NCI-H2029 (cell line): ENCODE measurements around the gene CCR9.

Source experiments
- DNase-seq: peaks from one replicate; lab custom pipeline; 2025; lab: John Stamatoyannopoulos, UW

CCR9 gene

DNA sequence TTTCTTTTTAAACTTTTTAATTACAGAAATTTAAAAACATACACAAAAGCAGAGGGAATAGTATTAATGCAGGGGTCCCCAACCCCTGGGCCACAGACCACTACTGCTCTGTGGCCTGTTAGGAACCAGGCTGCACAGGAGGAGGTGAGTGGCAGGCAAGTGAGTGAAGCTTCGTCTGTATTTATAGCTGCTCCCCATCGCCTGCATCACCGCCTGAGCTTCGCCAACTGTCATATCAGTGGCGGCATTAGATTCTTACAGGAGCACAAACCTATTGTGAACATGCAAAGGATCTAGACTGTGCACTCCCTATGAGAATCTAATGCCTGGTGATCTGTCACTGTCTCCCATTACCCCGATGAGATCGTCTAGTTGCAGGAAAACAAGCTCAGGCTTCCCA is 22.4 kb downstream of the CCR9 start:
- no peak for DNase-seq

GRCh38 chr3:45909542-45909941 is 23.2 kb downstream of the CCR9 start:
- DNase-seq, result no peak

DNA sequence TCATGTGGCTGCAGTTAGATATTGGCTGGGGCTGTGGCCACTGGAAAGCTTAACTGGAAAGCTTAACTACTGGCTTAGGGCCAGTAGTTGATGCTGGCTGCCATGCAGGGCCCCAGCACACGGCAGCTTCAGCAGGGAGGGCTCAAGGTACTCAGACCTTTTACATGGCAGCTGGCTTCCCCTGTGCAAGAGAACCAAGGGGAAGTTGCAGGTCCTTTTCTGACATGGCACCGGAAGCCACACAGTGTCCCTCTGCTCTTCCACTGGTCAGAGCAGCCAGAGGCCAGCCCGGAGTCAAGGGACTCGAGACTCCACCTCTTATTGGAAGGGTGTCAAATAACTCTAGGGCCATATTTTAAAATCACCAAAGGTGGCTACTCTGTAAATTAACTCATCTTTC is 24.5 kb downstream of the CCR9 start:
- DNase-seq, result no peak

DNA sequence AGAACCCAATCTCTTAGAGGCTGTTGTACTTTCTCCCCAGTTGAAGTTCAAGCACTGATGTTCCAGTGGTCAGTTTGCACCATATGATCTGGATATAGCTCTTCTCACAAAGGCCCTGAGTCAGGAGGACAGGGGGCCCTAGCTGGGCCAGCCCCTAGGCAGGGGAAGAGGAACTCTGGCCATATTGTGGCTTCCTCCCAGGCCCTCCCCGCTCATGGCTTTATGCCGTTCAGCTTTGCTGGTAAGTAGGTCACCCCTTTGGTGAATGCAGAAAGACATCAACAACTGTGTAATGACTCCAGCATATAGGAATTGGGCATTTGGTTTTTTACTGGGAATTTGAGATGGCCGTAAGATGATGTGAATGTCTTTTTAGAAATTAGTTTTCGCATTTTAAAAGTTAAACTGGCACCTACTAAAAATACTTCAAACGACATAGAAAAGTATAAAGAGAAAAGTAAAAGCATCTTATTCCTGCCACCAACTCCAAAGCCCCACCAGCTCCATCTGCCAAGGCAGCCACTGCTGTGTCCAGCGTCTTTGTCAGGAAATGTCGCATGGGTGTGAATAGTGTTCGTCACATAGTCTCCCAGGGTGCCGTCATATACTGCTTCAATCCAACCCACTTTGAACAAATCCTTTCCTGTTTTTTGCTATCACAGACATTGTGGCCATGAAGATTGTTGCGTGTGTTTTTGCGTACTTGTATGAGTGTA is 25.3 kb downstream of the CCR9 start:
- no peak for DNase-seq

DNA sequence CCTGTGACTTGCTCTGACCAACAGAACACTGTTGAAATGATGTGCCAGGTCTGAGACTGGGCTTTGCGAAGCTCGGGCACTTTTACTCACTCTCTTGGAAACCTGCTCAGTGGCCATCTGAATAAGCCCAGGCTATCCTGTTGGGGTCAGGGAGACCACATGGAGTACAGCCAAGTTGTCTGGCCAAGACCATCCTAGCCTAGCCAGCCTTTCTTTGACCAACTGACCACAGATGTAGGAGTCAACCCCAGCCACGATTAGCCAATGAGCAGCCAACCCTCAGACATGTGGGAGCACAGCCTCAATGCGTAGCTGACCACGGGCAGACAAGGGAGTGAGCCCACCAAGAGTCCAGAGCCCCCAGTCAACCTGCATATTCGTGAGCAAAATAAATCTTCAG is 26.1 kb downstream of the CCR9 start:
- no peak for DNase-seq

DNA sequence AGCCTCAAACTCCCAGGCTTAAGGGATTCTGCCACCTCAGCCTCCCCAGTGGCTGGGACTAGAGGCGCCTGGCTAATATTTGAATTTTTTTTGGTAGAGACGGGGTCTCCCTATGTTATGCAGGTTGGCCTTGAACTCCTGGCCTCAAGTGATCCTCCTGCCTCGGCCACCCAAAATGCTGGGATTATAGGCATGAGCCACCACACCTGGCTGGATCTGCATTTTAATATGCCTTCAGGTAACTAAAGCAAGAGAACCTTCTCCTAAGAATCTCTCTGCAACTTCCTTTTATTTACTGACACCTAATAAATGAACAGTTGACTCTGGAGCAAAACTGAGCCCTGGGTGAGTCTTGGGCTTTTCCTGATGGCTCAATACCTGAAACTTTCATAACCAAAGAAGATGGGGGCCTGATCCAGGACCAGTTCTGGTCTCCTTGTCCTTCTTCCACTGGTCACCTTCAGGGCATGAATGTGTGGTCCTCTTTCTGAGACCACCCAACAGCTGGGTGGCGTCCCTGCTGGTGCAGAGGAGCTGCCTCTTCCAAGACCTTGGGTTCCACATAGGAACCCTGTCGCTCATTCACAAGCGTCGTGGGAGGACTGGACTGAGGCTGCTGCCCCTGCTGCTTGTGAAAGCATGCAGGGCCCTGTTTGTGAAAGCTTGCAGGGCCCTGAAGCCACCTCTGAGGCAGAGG is 28.2 kb downstream of the CCR9 start:
- no peak for DNase-seq

- DNase-seq, result no peak
Measured at GRCh38 chr3:45915059-45915439, 28.7 kb downstream of the CCR9 start.

DNA sequence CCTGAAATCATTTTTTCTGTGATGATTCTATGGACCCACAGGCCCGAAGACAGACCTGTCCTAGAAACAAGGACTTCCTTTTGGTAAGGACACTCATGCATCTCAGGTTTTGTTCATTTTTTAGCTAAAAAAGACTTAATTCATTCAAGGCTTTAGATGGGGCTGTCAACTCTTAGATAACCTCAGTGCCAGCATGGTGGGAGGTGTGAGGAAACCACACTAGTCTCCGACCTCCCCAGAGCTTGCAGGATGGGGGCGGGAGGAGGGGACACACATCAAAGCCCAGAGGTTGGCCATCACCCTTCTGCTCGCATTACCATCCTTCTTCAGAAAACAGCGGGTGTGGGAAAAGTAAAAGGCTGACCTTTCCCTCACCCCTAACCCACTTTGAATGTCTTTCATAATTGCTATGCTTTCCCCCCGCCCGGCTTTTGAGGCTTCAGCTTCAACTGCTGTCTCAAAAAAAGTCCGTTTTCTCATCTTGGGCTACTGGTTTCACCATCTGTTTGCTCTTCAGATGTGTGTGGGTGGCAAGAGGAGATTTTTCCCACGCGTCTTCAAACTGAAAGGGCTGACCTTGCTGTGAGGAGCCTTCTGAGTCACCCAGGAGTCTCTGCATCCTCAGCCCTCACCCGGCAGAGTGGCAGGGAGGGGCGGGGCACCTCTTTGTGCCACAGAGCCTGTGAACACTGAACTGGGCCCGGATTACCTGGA is 29.3 kb downstream of the CCR9 start:
- DNase-seq, result no peak

- DNase-seq, result no peak
Measured at GRCh38 chr3:45917146-45917898, 31.0 kb downstream of the CCR9 start.

DNA sequence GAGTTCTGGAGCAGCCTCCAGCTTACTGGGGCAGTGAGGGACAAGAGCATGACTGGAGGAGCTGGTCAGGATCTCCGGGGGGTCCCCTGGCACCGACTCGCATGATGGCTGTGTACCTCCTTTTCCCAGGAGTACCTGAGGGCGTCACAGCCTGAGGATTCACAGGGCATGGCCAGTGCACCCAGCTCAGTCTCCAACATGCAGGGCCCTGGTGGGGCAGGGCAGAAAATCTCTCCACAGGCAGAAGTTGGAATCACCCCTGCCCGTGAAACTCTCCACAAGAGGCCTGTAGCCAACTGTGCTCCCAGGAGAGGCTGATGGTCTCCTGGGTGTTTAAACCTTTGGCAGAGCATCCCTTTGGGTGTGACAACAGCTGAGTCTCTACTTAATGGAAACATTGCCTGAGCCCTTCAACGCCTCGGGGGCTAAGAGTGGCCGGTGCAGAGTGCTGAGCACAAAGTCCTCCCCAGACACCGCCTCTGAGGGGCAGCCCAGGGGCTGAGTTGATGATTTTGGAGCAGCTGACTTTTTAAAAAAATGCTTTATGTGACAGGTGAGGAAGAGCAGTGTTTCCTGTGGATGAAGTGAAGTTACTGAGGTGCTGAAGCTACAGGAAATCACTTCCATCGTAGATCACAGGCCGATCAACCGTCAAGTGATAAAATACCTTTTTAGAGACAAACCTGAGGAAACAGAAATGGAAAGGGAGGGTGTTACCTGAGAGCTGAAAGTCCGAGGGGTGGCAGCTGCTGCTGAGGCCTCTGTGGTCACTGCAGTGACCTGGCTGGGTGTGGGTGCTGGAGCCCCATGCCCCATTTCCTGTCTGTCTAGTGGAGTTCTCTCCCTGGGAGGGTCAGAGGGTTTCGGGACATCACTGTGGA is 35.1 kb downstream of the CCR9 start:
- DNase-seq, result no peak

DNA sequence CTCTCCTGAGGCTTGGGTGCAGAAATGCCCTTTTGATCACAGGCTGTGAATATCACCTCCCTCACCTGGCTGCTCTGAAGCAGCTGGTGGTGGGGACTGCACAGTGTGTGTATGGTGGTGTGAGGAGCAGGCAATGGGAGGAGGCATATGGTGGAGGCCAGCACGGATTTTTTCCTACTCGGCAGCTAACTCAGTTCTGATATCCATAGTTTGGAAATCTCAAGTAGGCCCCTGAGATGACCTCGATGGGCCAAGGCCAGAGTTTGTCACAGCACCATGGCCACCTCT is 35.6 kb downstream of the CCR9 start:
- DNase-seq, result no peak

- DNase-seq, result no peak
Measured at GRCh38 chr3:45922950-45923590, 36.7 kb downstream of the CCR9 start.

DNA sequence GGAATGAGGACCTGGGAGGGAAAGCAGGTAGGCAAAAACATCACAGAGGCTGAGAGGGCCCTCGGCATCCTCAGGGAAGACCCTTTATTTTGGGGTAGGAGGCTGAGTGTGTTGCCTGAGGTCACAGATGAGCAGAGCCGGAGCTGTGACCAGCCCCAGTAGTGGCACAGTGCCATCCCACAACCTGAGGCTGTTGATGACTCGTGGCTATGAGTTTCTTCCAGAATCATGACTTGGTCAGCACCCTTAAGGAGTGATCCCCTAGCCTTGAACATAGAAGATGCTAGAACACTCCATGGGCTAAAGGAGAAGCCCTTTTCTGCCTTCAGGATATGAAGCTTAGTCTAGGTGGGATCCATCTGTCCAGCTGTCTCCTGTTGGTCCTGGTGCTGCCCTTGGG is 37.4 kb downstream of the CCR9 start:
- no peak for DNase-seq

DNA sequence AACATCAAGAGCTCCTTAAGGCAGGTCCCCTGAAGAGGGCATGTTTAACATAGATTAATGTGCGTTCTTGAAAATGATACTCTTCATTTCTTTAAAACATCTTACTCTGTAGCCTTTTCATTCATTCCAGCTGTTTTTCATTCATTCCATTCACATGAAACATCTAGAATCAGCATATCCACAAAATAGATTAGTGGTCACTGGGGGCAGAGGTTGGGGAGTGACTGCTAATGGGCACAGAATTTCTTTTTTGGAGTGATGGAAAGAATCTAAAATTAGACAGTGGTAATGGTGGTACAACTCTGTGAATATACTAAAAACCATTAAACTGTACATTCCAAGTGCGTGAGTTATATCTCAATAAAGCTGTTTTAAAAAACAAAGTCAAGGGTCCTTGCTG is 41.5 kb downstream of the CCR9 start:
- DNase-seq, result no peak

GRCh38 chr3:45929042-45929679 is 42.8 kb downstream of the CCR9 start:
- DNase-seq, result peak; percentile 22

- DNase-seq, result no peak
Measured at GRCh38 chr3:45931496-45931895, 45.2 kb downstream of the CCR9 start.

DNA sequence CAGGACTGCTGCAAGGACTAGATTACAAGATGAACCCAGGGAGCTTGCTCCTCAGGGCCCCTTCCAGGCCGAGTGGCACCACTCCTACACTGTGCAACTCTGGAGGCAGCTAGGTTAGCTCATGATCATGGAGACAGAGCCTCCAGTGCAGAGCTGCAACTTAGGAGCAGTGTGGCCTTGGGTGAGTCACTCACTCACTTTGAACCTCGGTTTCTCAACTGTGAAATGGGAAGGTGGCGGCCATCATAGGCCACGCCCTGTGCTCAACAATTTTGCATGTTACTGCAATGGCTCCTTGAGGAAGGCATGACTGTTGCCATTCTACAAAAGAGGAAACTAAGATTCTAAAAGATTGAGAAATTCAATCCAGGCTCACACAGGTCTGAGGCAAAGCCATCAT is 45.8 kb downstream of the CCR9 start:
- DNase-seq, result no peak

DNA sequence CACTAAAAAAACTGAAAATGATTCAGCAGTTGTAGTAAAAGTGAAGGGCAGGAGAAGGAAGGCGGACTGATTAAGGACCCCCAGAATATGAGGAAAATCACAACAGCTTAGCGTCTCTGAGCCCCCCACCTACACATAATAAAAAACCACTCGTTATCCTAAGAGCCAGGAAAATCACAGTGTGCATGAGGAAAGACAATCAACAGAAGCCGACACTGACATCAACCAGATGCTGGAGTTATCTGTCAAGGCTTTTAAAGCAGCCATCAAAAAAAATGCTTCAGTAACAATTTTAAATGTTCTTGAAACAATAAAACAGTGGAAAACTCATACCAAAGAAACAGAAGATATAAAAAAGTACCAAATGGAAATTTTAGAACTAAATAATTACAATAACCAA is 47.2 kb downstream of the CCR9 start:
- no peak for DNase-seq

DNA sequence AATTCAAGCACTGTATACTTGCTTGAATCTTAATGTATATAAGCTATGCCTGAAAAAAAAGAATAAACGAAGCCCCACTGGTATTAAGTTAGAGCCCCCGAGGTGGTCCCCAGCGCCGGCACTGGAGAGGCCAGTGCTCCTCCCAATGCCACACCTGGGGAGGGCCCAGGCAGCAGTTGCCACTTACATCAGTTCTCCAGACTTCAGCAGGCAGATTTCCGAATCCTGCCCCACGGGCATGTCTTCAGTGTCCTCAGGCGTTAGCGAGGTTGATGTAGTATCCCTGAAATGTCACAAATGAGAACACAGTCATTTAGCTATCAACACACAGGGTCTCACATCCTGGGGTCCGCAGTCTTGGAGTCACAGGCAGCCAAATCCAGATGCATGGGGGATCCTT is 49.9 kb downstream of the CCR9 start:
- DNase-seq, result no peak

DNA sequence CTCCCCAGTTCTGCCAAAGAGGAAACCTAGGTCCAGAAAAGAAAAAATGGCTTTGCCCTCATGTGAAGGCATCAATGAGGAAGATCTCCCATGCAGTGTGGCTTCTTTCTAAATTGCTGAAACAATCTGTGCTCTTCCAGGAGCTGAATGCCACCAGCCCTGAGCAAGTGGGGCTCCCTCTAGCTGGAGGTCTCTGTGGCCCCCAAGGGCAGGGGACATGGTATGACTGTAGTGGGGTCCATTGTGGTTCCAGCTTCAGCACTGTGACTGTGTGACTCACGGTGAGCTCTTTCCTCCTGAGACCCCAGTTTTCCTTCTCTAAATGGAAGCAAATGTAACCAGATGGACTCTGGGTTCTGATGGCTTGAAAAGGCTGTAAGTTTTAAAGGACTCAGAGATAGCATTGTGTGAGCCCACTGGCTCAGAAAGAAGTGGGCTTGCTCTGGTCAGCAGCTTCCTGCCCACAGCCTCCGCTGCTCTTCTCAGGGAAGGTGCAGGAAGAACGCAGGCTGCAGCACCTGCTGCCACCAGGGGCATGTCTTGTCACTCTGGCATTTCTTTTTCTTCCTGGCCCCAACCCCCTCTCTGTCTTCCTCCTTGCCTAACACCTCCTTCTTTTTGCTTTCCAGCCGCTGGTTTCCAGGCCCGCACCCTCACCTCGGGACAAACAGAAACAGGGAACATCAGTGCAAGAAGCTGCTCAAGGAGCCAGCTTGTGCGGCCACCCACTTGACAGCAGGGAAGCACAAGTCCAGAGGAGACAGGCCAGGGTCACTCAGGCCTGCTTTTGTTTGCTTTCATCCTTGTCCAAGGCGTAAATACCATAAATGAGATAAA is 51.1 kb downstream of the CCR9 start:
- no peak for DNase-seq
